NCI-H1092 (cell line): ENCODE measurements around the gene CCDC86.

ENCODE experiments used
- DNase-seq: peaks from one replicate; lab custom pipeline; 2025; lab: John Stamatoyannopoulos, UW

The CCDC86 gene

DNA sequence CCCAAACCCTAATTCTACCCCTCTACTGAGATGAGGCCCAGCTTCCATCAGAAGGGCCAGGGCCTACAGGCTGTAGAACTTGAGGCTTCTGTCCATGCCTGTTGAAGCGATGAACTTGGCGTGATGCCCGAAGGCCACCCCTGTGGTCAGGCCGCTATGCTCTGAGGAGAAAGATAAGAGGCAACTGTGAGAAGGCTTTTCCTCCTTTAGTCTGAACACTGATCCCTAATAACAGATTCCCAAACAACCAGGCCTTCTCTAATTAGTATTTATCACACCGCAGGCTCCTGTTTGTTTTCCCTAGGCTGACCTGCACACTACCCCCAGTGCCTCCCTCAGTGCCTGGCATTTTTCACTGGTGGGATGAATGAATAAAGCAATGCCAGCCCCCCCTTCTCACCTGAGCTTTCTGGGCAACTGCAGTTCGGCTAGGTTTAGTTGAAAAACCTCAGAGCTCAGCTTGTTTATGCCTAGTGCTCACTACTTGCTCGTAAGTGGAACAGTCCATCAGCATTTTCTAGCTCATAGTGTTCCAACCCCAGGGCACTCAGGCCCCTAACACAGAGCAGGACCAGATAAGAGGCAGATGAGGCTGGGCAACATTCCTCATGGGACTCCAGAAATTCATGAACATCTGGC, 49.3 kb downstream of the CCDC86 start:
- DNase-seq: no peak

DNA sequence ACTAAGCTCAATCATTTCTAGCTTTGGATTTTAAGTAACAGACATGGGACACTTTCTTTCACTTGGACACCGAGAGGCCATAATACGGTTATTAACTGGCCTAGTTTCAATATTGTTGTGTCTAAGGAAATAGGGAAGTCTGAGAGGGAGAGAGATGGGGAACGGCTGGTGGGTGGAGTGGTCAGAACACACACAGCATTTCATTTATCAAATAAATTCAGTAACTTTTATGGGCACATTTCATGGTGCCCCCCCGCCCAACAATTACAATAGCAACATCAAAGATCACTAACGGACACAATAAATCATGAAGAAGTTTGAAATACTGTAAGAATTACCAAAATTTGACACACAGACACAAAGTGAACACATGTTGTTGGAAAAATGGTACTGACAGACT, 53.8 kb downstream of the CCDC86 start:
- DNase-seq: no peak

DNA sequence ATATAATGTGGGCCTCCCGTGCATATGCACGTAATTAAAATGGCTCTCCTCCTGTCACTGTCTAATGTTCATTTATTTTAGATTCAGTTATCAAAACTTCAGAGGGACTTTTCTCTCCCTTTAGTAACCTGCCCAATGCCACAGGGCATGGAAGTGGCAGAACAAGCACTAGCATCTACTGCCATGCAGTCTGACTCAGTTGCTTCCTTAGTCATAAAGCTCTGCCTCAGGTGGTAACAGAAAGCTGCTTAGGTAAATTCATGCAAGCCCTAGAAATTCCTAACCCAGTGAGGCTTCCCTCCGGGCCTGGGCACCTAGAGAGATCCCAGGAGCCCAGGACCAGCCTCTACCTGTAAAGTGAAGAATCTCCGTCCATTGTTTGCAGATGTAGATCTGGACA, 55.6 kb downstream of the CCDC86 start:
- no peak for DNase-seq

DNA sequence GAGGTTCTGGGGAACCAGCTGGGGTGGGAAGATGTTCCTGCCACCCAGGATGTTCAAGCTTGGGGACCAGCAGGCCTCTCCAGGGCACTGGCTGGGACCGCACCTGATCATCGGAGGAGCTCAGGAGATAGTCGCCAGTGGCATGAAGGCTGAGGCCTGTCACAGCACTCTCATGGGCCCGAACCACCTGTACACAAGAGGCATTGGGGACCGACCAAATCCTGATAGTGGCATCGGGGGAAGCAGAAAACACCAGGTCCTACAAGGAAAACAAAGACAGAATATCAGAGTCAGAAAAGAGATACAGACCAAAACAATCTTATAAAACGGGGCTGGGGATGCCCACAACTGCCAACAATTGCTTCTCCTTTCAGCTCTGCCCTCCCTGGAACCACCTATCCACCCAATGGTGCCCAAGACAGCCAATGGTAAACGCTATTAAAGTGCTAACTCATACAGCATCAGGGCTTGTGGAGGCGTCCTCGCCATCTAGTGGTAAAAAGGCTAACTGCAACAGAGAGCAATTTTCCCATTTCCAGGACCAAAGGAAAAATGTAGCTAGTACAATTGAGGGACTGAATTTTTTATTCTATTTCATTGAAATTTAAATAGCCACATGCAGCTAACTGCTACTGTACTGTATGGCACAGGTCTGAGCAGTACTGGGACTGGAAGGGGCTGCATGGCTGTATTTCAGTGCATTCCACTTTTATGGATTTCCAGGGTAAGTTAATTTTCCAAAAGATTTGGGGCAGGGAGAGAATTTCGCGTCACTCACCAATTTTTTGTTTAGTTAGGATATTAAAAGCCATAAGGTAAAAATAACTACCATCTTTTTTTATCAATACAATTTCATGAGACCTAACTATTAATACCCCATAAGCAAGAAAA, 57.4 kb downstream of the CCDC86 start:
- peak; percentile 49 for DNase-seq

DNA sequence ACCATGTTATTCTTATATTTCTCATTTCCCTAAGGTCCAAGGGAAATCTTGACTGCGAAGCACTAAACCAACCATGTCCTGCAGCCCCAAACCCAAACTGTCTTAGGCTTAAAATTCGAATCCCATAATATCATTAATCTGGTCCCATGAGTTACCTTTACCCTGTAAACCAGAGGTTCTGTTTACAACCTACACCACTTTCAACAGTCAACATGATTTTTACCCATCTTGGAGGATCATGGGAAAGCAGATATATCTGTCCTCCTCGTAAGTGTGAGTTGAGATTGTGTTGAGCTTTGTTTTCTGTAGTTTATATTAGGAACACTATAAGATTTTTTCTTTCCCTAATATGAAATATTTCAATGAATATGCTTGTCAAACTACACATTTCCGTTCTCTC, 58.1 kb downstream of the CCDC86 start:
- no peak for DNase-seq
